NCI-H2196 (cell line): ENCODE results near the gene NOS2.
"Not testable (repeated sequence)": the region's sequence is repeated elsewhere in the genome, so short reads cannot be mapped to it uniquely, and the experiment has no call there.

Experiments
- DNase-seq: peaks from one replicate; lab custom pipeline; 2025; ENCODE audit not compliant: unreplicated experiment; lab: John Stamatoyannopoulos, UW

The NOS2 gene

GRCh38 chr17:27733773-27734172 is 66.6 kb downstream of the NOS2 start:
- DNase-seq = no peak

- DNase-seq = not testable (repeated sequence)
These were observed 67.6 kb downstream of the NOS2 start for GRCh38 chr17:27732746-27733145.

DNA sequence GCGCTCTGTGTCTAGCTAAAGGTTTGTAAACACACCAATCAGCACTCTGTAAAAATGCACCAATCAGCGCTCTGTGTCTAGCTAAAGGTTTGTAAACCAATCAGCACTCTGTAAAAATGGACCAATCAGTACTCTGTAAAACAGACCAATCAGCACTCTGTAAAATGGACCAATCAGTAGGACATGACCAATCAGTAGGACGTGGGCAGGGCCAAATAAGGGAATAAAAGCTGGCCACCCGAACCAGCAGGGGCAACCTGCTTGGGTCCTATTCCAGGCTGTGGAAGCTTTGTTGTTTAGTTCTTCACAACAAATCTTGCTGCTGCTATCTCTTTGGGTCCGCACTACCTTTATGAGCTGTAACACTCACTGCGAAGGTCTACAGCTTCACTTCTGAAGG is 74.3 kb downstream of the NOS2 start:
- not testable (repeated sequence) for DNase-seq

- DNase-seq = no peak
These were observed 78.5 kb downstream of the NOS2 start for GRCh38 chr17:27721797-27722196.
